ENCODE measurements around the gene CTPS2.

DNA sequence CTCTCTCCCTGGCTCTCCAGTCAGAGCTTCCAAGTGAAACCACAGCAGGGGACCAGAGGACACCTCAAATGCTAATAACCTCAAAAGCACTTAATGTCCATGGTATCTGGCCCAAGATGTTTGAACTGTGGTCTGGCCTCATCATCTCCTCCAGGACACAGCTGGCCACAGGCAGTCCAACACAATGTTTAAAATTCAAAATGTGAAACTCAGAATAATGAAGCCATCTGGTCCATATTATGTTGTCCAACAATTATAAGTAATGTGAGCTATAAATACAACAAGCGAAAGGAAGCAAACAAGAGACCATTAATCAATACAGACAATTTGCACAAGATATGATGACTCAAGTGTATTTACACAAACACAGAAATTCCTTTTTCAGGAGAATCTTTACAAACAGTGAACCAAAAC is 153.3 kb downstream of the CTPS2 start:
- no peak for TF ChIP-seq EZH2 (IDR thresholded peaks at IDR 0.05; ENCODE audit: low read depth, unreplicated experiment)
- TF ChIP-seq EZH2phosphoT487 (IDR thresholded peaks at IDR 0.05; ENCODE audit: unreplicated experiment): no peak
- TF ChIP-seq, protein P1, sequence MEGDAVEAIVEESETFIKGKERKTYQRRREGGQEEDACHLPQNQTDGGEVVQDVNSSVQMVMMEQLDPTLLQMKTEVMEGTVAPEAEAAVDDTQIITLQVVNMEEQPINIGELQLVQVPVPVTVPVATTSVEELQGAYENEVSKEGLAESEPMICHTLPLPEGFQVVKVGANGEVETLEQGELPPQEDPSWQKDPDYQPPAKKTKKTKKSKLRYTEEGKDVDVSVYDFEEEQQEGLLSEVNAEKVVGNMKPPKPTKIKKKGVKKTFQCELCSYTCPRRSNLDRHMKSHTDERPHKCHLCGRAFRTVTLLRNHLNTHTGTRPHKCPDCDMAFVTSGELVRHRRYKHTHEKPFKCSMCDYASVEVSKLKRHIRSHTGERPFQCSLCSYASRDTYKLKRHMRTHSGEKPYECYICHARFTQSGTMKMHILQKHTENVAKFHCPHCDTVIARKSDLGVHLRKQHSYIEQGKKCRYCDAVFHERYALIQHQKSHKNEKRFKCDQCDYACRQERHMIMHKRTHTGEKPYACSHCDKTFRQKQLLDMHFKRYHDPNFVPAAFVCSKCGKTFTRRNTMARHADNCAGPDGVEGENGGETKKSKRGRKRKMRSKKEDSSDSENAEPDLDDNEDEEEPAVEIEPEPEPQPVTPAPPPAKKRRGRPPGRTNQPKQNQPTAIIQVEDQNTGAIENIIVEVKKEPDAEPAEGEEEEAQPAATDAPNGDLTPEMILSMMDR (conservative IDR thresholded peaks at IDR 0.05; ENCODE audit: low read depth in 2 of 2): no peak
- TF ChIP-seq STAT1 (IDR thresholded peaks at IDR 0.05; ENCODE audit: unreplicated experiment): no peak
- TF ChIP-seq CREB1 (CRISPR knock-in tag; IDR thresholded peaks at IDR 0.05; ENCODE audit: low read depth): no peak
- TF ChIP-seq POLR2AphosphoS5 (IDR thresholded peaks at IDR 0.05; ENCODE audit: low read depth): no peak
- TF ChIP-seq, protein P2, sequence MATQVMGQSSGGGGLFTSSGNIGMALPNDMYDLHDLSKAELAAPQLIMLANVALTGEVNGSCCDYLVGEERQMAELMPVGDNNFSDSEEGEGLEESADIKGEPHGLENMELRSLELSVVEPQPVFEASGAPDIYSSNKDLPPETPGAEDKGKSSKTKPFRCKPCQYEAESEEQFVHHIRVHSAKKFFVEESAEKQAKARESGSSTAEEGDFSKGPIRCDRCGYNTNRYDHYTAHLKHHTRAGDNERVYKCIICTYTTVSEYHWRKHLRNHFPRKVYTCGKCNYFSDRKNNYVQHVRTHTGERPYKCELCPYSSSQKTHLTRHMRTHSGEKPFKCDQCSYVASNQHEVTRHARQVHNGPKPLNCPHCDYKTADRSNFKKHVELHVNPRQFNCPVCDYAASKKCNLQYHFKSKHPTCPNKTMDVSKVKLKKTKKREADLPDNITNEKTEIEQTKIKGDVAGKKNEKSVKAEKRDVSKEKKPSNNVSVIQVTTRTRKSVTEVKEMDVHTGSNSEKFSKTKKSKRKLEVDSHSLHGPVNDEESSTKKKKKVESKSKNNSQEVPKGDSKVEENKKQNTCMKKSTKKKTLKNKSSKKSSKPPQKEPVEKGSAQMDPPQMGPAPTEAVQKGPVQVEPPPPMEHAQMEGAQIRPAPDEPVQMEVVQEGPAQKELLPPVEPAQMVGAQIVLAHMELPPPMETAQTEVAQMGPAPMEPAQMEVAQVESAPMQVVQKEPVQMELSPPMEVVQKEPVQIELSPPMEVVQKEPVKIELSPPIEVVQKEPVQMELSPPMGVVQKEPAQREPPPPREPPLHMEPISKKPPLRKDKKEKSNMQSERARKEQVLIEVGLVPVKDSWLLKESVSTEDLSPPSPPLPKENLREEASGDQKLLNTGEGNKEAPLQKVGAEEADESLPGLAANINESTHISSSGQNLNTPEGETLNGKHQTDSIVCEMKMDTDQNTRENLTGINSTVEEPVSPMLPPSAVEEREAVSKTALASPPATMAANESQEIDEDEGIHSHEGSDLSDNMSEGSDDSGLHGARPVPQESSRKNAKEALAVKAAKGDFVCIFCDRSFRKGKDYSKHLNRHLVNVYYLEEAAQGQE (IDR thresholded peaks at IDR 0.05; ENCODE audit: unreplicated experiment): no peak
- no peak for TF ChIP-seq ZNF331 (CRISPR knock-in tag; IDR thresholded peaks at IDR 0.05; ENCODE audit: low read depth)
- no peak for TF ChIP-seq JUNB (IDR thresholded peaks at IDR 0.05; ENCODE audit: unreplicated experiment)
- TF ChIP-seq, protein P3, sequence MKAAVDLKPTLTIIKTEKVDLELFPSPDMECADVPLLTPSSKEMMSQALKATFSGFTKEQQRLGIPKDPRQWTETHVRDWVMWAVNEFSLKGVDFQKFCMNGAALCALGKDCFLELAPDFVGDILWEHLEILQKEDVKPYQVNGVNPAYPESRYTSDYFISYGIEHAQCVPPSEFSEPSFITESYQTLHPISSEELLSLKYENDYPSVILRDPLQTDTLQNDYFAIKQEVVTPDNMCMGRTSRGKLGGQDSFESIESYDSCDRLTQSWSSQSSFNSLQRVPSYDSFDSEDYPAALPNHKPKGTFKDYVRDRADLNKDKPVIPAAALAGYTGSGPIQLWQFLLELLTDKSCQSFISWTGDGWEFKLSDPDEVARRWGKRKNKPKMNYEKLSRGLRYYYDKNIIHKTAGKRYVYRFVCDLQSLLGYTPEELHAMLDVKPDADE (IDR thresholded peaks at IDR 0.05): no peak
